Stimulated activated CD8-positive, alpha-beta memory T cell treated with anti-CD3 and anti-CD28 coated beads, Interleukin-7, amount 100 ng/mL, for 48 hours (primary cell): Measurements from ENCODE around the gene DDAH1.

Source experiments
- DNase-seq, 2 donors: peaks; one replicate each; pipeline ENCODE4 v3.0.0-alpha.2; 2020; ENCODE audit warnings: low read depth in 1 of 2; ENCODE audit errors: extremely low read depth in 1 of 2

DDAH1 gene

GRCh38 chr1:85311818-85312217 is 153.1 kb downstream of the DDAH1 start:
- DNase-seq: no peak

DNA sequence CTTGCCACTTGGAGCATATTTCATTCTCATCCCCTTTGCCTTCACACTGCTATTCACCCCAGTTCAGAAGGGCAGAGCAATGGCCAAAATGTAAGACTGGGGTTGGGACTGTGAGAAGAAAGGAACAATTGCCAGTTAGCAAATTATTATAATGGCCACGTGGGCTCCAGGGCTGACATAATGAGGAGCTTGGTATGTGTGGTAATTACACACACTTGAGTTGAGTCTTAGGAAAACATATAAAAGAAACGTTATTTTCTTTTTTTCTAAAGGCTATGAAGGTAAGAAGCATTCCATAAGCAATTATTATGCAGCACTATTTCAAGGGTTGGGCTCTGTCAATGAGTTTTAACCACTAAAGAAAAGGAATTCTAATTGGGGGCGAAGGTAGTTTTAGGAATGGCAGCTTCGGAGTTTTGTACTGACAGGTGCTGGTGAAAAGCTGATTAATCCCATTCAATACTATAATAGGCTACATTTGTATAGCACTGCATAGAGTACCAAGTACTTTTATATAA is 156.1 kb downstream of the DDAH1 start:
- DNase-seq: no peak

GRCh38 chr1:85307987-85308832 is 156.7 kb downstream of the DDAH1 start:
- peak; percentile 27 to 47 for DNase-seq

DNA sequence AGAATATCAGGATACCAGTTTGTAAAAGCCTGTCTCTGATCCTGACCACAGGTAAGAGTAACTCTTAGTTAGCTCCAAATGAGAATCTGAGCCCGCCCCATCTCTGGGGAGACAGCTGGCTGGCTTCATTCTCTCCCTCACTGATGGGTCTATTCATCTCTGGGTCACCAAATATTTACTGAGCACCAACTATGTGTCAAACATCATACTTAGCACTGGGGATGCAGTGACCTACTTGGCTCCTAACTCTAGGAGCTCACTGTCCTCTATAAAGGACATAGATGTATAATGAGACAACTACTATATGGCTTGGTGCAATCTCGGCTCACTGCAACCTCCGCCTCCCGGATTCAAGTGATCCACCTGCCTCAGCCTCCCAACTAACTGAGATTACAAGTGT is 158.7 kb downstream of the DDAH1 start:
- DNase-seq: no peak

DNA sequence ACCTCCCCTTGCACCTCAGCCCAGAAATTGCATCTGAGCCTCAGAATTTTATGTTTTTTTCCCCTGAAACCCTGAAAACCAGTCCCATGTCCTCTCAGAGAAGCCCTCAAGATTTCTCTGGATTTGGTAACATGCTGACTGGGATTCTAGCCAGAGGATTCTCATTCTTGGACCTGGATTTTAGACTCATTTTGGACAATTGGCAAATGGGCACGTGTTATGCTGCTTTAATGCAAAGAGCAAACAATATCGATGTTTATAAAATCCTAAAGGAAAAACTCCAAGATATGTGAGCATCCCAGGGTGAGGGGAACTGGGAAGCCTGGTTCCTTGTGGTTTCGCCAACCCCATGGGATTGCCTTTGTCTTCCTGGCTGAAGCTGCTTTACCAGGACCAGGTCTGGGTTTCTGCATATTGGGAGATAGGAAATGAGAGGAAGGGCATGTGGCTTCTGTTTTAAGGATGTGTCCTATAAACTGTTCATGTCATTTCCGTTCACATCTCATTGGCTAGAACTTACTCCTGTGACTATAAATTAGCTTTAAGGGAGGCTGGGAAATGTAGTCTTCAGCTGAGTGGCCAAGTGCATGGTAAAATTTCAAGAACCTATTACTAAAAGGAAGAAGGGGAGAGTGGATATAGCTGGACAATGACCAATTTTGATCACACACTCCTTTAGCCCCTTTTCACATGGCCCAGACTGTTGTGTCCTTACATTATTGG is 161.4 kb downstream of the DDAH1 start:
- DNase-seq: no peak

- no peak for DNase-seq
Measured at GRCh38 chr1:85300140-85300539, 164.8 kb downstream of the DDAH1 start.

DNA sequence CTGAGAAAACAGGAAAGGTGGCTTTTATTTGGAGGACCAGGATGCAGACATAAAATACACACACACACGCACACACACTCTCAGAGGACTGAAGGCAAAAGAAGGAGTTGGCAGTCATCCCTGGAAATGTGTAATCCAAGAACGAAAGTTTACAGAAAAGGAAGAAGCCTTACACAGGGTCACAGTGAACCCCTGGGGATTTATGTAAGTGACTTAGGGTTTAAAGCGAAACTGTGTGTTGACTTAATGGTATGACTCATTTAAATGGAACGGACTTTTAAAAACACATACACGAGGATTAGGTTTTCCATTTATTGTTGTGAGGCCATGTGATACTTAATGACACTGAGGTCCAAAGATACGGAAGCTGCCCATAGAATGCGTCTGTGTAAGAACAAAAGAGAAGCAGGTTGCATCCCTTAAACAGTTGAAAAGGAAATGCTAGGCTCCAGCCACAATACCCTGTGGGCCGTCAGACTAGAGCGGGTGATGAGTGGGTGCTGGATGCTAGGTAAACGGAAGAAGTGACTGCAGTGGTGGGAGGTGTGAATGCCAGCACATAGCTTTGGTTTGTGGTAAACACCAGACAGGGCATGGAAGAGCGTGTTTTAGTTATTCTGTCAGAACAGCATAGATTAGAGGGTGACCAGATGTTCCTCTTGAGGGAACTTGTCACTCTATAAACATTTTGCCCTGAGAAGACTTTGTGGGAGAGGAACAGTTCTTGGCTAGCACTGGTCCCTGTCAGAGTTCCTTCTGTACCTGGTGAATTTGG is 166.9 kb downstream of the DDAH1 start:
- peak; percentile 61 to 82 for DNase-seq

- no peak for DNase-seq
Measured at GRCh38 chr1:85297538-85297854, 167.5 kb downstream of the DDAH1 start.

- DNase-seq: no peak
Measured at GRCh38 chr1:85296980-85297379, 168.0 kb downstream of the DDAH1 start.

DNA sequence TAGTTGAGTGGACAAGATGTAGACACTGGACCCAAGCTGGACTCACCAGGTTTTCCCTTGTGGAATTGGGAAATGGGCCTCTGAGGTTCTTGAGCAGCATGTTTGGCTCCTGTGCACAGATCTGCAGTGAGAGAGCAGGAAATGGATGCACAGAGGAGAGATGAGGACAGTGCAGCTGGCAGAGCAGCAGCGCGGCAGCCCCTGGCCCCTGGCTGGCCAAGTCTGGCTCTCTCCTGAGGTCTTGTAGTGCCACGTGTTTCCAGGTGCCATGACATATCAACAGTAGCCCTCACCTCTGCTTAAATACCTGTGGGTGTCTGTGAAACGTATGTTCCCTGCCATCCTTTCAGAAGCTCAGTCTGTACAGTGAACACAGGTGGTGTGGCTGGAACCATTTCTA is 169.3 kb downstream of the DDAH1 start:
- no peak for DNase-seq

DNA sequence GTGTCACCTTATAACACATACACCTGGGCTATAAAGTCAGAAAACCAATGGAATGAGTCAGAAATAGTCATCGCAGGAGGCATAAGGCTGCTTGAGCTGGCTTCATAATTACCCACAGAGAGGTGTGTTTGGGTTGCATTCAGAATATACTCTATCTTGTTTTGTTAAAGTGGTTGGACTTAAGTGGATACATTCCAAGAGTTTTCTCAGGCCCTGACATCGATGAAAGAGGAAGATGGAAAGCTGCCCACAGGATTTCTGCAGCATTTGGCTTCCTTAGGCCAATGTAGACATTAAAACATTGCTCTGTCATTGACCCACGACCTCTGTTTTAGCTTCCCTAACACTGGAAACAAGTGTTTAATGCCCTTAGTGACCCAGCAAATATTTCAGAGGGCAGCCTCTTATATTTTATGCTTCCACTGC is 169.9 kb downstream of the DDAH1 start:
- no peak for DNase-seq

DNA sequence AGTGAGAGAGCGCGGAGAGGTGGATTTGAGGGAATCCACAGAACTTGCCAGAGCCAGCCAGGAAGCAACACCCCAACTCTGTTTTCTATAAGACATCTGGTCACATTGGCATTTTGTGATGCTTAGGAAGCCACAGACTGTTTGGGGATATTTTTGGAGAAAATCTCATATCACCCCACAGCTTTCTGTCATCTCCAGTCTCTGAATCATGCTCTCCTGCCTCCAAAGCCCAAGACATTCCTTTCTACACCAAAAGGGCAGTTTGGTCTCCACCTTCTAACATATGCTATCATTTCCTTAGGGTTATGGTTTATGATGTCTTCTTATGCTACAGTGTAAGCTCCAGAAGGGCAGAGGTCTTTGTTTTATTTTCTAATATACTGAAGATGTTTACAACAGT is 174.1 kb downstream of the DDAH1 start:
- no peak for DNase-seq

GRCh38 chr1:85289848-85290335 is 175.1 kb downstream of the DDAH1 start:
- DNase-seq: no peak

DNA sequence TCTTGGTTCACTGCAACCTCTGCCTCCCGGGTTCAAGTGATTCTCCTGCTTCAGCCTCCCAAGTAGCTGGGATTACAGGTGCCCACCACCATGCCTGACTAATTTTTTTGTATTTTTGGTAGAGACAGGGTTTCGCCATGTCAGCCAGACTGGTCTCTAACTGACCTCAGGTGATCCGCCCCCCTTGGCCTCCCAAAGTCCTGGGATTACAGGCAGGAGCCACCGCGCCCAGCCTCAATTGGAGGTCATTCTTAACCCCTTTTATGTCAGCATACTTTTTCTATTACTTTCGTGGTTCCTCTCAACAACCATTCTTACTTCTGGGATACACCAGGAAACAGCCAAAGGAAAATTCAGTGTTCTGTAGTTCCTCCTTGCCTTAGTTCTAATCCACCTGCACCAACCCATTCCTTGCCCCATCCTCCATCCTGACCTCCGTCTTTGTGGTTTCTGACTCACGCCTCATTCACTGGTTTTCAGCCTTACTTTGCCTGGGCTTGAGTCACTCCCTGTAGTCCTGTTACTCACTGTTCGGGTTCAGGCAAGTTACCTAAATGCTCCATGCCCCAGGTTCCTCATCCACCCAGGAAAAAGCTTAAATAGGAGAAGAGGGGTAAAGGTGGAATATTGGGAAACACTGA is 175.6 kb downstream of the DDAH1 start:
- peak in 1 of 2 donors; percentile 36 for DNase-seq

DNA sequence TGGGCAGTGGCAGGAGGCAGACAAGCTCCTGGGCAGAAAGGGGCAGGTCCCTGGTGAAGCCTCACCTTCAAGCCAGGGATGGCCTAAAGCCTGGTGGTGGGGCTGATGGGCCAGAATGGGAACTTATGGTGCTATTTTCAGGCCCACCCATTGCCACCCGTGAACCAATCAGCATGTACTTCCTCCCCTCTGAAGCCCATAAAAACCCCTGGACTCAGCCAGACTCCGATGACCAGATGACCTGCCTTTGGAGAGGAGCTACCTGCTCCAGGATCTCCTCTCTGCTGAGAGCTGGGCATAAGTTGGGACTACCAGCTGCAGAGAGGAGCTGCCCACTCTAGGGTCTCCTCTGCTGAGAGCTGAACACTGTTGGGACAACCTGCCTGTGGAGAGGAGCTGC is 180.8 kb downstream of the DDAH1 start:
- DNase-seq: no peak

DNA sequence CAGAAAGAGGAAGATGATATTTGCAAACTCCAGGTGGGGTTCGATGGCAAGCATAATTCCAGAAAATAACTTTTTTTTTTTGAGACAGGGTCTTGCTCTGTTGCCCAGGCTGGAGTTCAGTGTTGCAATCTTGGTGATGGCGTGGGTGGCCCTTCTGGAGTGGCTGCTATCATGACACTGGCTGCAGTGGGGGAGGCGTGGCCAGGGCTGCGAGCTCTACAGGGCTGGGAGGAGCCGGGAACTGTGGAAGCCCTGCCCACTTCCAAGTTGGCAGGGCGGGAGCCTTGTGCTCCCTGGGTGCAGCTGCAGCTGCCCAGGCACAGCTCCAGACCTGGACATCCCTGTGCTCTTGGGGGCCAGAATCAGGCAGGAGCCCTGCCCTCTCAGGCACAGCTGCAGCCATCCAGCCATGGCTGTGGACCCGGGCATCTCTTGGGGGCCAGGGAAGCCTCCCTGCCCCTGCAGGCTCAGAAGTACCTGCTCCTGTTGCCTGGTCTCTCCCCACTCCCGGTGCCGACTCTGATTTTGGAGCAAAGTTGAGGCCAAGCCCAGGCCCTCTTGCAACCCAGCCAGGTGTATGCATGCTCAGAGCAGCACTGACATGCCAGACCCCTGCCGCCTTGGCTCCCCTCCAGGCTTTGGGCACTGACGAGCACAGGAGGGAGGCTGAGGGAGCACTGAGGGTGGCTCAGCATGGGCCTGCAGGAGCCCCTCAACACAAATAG is 181.3 kb downstream of the DDAH1 start:
- DNase-seq: no peak

GRCh38 chr1:85282424-85282823 is 182.5 kb downstream of the DDAH1 start:
- DNase-seq: no peak

- no peak for DNase-seq
Measured at GRCh38 chr1:85280636-85281035, 184.3 kb downstream of the DDAH1 start.

GRCh38 chr1:85279458-85280080 is 185.4 kb downstream of the DDAH1 start:
- no peak for DNase-seq
